ENCODE results near the gene TUBGCP3.

TUBGCP3 gene

GRCh38 chr13:112588490-112589297 is 741 bp upstream of the TUBGCP3 start:
- peak overlapping the region; percentile 82 for H3K4me3 ChIP-seq (ENCODE audit: low read depth, low read length)
- no peak for DNase-seq (ENCODE audit: low read depth)
- TF ChIP-seq CTCF (IDR thresholded peaks at IDR 0.05; ENCODE audit: insufficient read depth, low read depth, low read length, missing control alignments) = no peak

GRCh38 chr13:112587212-112587763 is 665 bp downstream of the TUBGCP3 start:
- peak; percentile 75 for DNase-seq (ENCODE audit: low read depth)
- TF ChIP-seq CTCF (IDR thresholded peaks at IDR 0.05; ENCODE audit: insufficient read depth, low read depth, low read length, missing control alignments) = no peak
- H3K4me3 ChIP-seq (ENCODE audit: low read depth, low read length) = peak overlapping the region; percentile 82

- H3K4me3 ChIP-seq (ENCODE audit: low read depth, low read length) = peak overlapping the region; percentile 82
- no peak for DNase-seq (ENCODE audit: low read depth)
- no peak for TF ChIP-seq CTCF (IDR thresholded peaks at IDR 0.05; ENCODE audit: insufficient read depth, low read depth, low read length, missing control alignments)
Observed at GRCh38 chr13:112586334-112586960, 1.5 kb downstream of the TUBGCP3 start.

- TF ChIP-seq CTCF (IDR thresholded peaks at IDR 0.05; ENCODE audit: insufficient read depth, low read depth, low read length, missing control alignments) = no peak
- peak; percentile 77 for DNase-seq (ENCODE audit: low read depth)
- H3K4me3 ChIP-seq (ENCODE audit: low read depth, low read length) = peak overlapping the region; percentile 32
Observed at GRCh38 chr13:112583592-112584277, 4.2 kb downstream of the TUBGCP3 start.

- no peak for DNase-seq (ENCODE audit: low read depth)
- no peak for TF ChIP-seq CTCF (IDR thresholded peaks at IDR 0.05; ENCODE audit: insufficient read depth, low read depth, low read length, missing control alignments)
- H3K4me3 ChIP-seq (ENCODE audit: low read depth, low read length) = no peak overlapping the region
Observed at GRCh38 chr13:112582263-112582662, 5.7 kb downstream of the TUBGCP3 start.

- no peak for TF ChIP-seq CTCF (IDR thresholded peaks at IDR 0.05; ENCODE audit: insufficient read depth, low read depth, low read length, missing control alignments)
- no peak for DNase-seq (ENCODE audit: low read depth)
- H3K4me3 ChIP-seq (ENCODE audit: low read depth, low read length) = no peak overlapping the region
Observed at GRCh38 chr13:112580912-112581311, 7.0 kb downstream of the TUBGCP3 start.
